ENCODE results near the gene RFPL2.

RFPL2 gene

GRCh38 chr22:32204856-32205722, at the start of gene RFPL2:
Gene RFPL2 (minus strand): TSS chr22:32205073. CDS start chr22:32202451, 2,622 bp downstream.
- DNase-seq (ENCODE audit: low read depth, low spot score) = peak; percentile 64

- DNase-seq (ENCODE audit: low read depth, low spot score) = no peak
These were observed 44.4 kb upstream of the RFPL2 start for GRCh38 chr22:32249231-32249630.

GRCh38 chr22:32248276-32248675, 43.4 kb upstream of the RFPL2 start:
- DNase-seq (ENCODE audit: low read depth, low spot score) = no peak

- DNase-seq (ENCODE audit: low read depth, low spot score) = no peak
These were observed 41.3 kb upstream of the RFPL2 start for GRCh38 chr22:32246166-32246565.

GRCh38 chr22:32245042-32245441, 40.2 kb upstream of the RFPL2 start:
- DNase-seq (ENCODE audit: low read depth, low spot score) = no peak

- no peak for DNase-seq (ENCODE audit: low read depth, low spot score)
These were observed 39.7 kb upstream of the RFPL2 start for GRCh38 chr22:32244547-32244946.

- no peak for DNase-seq (ENCODE audit: low read depth, low spot score)
These were observed 35.6 kb upstream of the RFPL2 start for GRCh38 chr22:32240461-32240860.

GRCh38 chr22:32237906-32238305, 33.0 kb upstream of the RFPL2 start:
- DNase-seq (ENCODE audit: low read depth, low spot score) = no peak

GRCh38 chr22:32236970-32237369, 32.1 kb upstream of the RFPL2 start:
- no peak for DNase-seq (ENCODE audit: low read depth, low spot score)

GRCh38 chr22:32233091-32233490, 28.2 kb upstream of the RFPL2 start:
- no peak for DNase-seq (ENCODE audit: low read depth, low spot score)

GRCh38 chr22:32232191-32232830, 27.4 kb upstream of the RFPL2 start:
- no peak for DNase-seq (ENCODE audit: low read depth, low spot score)

- DNase-seq (ENCODE audit: low read depth, low spot score) = no peak
These were observed 21.6 kb upstream of the RFPL2 start for GRCh38 chr22:32226326-32227104.

- no peak for DNase-seq (ENCODE audit: low read depth, low spot score)
These were observed 18.1 kb upstream of the RFPL2 start for GRCh38 chr22:32222991-32223390.

- no peak for DNase-seq (ENCODE audit: low read depth, low spot score)
These were observed 14.2 kb upstream of the RFPL2 start for GRCh38 chr22:32219026-32219425.

GRCh38 chr22:32218470-32218869, 13.6 kb upstream of the RFPL2 start:
- no peak for DNase-seq (ENCODE audit: low read depth, low spot score)

GRCh38 chr22:32217465-32217864, 12.6 kb upstream of the RFPL2 start:
- DNase-seq (ENCODE audit: low read depth, low spot score) = no peak

- DNase-seq (ENCODE audit: low read depth, low spot score) = no peak
These were observed 12.0 kb upstream of the RFPL2 start for GRCh38 chr22:32216911-32217310.

- no peak for DNase-seq (ENCODE audit: low read depth, low spot score)
These were observed 6.1 kb upstream of the RFPL2 start for GRCh38 chr22:32211011-32211410.

GRCh38 chr22:32208681-32209080, 3.8 kb upstream of the RFPL2 start:
- no peak for DNase-seq (ENCODE audit: low read depth, low spot score)

GRCh38 chr22:32207971-32208480, 3.2 kb upstream of the RFPL2 start:
- no peak for DNase-seq (ENCODE audit: low read depth, low spot score)

- DNase-seq (ENCODE audit: low read depth, low spot score) = peak; percentile 18
These were observed 2.2 kb upstream of the RFPL2 start for GRCh38 chr22:32206774-32207758.
